ENCODE results near the gene KCNK16.

KCNK16 gene

DNA sequence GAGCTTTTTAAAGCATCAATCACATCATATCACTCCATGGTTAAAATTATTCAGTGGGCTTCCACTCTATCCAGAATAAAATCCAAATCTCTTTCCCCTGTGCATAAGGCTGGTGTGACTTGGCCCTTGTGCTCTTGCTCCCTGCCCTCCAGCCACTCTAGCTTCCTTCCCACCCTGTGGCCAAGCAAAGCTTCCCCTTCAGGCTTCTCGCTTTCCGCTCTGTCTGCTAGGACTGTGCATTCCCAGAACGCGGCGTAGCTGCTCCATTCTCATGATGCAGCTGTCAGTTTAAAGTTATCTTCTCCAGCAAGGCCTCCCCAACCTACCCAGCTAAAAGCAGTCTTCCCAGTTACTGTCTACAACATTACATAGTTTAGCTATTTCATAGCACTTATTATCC, 19.4 kb upstream of the KCNK16 start:
- DNase-seq (ENCODE audit: low read depth in 2 of 2): no peak

DNA sequence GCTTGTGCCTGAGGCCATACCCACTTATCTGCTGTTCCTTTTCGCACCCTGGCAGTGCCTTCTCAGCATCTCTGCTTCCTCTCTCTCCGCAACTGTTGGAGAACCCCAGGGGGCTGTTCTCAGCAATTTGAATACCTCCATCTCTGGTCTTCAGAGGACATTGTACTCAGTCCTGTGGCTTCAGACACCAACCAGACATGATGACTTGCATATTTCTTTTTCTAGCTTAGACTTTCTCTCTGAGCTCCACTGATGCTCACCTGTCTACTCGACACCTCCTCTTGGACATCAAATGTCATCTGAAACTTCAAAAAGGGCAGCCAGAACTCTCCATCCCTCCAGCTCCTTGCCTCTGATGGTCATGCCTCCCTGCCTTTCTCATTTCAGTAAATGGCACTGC, 18.9 kb upstream of the KCNK16 start:
- no peak for DNase-seq (ENCODE audit: low read depth in 2 of 2)

DNA sequence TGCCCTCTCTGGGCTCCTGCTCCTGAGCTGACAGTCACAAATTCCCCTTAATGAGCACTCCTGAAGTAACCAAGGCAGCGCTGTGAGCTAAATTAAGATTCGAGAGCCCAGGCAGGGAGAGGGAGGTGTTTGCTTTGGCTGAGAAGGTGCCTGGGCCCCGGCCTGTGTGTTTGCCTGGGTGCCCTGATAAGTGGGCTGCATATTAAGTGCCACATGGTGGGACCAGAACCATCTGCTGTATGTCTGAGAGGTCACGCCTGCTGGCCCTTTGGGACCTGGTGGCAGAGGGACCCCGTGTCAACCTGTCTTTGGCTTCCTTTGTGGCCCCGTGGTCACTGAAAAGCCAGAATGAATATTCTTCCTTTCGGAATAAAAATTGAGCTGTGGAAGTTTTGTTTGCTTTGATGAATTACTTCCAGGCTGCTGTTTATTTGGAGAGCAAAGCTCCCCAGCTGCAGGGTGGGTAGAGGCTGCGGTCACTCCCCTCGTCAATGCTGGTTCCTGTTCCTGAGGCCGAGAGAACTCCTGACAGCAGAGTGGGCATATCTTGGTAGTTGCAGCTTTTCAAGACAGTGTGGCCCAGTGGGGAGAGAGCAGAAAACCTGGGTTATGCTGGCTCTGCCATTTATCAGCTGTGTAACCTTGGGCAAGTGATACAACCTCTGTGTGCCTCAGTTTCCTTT, 17.5 kb upstream of the KCNK16 start:
- DNase-seq (ENCODE audit: low read depth in 2 of 2): no peak

DNA sequence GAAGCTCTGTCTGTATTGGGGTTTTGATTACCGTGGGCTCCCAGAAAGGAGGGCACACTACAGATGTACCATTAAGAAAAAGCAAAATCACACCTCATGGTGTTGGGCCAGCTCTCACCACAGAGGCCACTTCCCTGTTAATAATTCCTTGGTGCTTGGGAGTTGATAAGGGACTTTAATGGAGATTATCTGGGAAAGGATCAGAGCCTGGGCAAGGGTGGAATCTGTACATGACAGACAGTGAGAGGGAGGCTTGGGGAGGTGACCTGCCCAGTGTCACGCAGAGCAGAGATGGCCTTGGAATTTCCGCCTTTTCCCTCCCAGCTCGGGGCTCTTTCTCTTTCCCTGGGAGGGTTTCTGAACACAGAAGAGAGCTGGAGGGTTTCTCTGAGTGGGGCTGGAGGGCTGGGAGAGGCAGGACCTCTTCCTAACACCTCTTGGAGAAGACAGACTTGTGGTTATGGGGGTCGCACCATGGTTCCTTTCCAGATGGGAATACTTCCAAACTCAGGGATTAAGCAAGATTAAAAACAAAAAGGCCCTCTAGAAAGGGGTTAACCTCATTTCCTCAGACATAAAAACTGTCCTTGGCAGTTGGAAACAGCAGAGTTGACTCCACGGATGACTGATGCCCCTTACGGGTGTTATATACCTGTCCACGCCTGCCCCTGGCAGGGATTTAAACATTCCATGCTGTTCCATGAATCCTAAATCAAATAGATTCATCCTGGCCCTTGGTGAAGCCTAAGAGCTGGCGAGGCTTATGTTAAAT, 16.8 kb upstream of the KCNK16 start:
- DNase-seq (ENCODE audit: low read depth in 2 of 2): no peak

DNA sequence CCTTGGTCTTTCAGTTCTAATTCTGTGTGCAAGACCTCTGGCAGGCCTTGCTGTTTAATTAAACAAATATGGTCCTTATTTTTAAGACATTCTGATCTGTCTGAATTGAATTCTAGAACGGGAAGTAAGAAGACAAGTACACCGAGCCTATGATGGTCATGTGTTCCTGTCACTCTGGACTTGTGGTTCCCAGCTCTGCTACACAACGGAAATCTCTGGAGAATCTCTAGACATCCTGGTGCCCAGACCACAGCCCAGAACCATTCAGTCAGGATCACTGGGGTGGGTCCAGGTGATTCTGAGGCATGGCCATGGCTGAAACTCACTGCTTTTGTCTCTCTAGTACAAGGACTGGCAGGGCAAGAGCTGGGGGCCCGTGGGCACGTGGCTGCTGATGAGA, 15.9 kb upstream of the KCNK16 start:
- no peak for DNase-seq (ENCODE audit: low read depth in 2 of 2)

DNA sequence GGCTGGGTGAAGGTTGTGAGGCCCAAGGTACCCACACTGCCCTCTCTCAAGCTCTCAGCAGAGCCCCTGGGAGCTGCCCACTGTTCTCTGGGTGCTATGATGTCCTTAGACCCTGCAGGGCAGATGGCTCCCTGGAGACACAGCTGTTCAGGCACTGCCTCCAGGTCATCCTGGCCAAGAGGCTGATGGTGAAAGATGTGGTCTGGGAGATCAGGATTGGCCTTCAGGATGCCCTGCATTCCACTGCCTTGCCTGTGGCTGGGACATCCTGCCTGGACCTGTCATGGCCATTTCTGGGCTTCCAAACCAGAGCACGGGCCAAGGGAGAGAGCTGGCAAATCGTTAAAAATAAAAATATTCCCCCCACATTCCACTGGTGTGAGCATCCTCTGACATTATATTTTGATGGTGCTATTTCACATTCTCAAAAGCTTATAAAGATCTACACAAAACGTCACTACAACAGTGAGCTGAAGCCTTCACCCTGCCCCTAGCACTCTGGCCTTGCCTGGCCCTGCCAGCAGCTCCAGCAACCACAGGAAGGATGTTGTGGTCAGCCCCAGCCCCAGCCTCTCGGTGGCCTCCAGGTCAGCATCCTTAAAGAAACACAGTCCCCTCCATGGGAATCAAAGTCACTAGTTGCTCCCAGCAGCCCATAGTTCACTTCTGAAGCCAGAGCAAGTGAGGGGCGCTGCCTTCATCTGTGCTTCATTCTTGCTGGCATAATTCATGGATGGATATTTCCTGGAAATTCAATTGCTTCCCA, 13.5 kb upstream of the KCNK16 start:
- no peak for DNase-seq (ENCODE audit: low read depth in 2 of 2)

DNA sequence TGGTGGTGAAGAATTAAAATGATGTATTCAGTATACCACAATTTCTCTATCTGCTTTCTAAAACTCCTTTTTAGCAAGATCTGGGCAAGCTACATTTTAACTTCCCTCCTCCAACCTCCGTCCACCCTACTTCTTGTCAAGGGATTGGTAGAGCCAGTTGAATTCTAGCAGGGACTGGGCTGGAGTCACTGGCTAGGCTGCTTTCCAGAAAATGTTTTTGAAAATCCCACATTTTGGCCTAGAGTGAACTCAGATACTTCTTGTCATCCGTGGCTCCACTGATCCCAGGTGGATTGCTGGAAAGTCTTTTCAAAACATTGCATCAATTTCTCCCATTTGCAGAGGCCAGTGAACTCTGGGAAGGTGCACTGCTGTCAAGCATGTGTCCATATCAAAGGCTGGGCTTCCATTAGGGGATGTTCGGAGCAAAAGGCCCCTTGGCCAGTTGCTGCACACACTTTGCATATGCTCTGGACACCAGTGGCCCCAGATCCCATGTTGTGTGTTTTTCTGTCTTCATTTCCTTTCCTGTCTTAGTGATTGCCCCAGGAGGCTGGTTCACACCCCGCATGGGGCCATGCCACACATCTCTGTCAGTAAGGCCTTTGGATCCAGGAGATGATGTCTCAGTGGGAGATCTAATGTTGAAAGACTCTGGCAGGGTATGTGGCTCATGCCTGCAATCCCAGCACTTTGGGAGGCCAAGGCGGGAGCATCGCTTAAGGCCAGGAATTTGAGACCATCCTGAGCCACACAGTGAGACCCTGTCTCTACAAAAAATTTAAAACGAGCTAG, 11.3 kb upstream of the KCNK16 start:
- no peak for DNase-seq (ENCODE audit: low read depth in 2 of 2)

DNA sequence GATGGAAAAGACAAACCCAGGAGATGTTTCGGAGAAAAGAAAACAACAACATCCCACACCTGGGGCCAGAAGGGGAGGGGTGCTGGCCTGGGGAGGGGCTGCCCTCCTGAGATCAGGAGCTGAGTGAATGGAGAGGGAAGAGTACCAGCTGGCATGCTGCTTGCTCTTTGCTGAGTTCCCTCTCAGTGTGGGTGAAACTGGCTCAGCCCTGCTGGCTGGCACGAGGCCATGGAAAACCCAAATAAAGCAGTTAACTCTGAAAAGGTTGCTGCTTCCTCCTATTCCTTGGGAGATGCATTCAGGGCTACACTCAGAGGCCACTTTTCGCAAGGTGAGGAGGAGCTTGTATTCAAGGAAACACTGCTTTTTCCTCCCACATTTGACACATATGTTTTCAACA, 8.0 kb upstream of the KCNK16 start:
- no peak for DNase-seq (ENCODE audit: low read depth in 2 of 2)

DNA sequence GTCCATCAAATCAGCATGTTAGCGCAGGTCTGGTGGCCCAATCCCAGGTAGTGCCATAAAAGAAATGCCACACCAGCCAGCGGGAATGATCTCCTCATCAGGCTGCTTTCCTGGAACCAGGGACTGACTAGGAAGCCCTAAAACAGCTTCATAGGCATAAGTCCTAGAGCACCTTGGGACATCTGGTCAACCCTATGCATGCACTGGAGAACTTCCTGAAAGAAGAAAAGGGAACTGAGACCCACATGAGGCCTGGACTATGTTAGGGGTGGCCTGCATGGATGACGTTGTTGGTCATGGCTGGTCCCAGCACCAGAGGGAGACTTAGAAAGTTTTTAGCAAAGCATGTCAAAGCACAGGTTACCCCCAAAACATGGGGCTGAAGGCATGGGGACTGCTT, 7.6 kb upstream of the KCNK16 start:
- DNase-seq (ENCODE audit: low read depth in 2 of 2): no peak

DNA sequence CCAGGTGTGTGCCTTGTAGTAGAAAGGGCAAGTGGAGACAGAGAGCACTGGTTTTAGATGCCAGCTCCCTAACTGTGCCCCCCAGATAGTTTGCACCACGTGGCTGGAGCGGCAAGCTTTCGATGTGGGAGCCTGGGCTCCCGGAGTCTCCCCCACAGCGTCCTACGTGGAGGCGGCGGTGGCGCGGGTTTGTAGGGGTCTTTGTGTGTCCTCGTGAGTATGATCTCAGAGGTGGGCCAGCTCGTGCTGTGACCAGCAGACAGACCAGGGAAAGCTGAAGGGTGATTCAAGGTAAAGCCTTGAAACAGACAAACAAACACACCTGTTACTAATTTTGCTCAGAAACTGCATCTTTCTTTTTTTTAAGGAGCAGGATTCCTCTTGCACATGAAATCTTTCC, 5.6 kb upstream of the KCNK16 start:
- DNase-seq (ENCODE audit: low read depth in 2 of 2): no peak

DNA sequence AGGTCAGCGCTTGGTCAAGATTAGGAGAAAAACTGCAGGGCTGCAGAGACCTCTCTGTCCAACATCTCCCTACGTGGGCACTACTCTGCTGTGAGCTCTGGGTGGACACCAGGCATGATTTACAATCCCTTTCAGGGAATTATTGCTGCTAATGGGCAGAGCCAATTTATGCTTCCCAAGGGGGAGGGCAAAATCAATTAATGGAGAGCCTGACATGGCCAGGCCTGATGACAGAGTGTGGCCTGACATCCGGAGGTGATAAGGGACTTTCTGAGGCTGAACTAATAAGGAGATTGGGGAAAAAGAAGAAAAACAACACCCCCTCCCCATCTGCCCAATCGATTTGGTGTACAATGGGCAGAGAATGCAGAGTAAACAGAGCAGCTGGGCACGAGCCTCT, 5.0 kb upstream of the KCNK16 start:
- DNase-seq (ENCODE audit: low read depth in 2 of 2): no peak

DNA sequence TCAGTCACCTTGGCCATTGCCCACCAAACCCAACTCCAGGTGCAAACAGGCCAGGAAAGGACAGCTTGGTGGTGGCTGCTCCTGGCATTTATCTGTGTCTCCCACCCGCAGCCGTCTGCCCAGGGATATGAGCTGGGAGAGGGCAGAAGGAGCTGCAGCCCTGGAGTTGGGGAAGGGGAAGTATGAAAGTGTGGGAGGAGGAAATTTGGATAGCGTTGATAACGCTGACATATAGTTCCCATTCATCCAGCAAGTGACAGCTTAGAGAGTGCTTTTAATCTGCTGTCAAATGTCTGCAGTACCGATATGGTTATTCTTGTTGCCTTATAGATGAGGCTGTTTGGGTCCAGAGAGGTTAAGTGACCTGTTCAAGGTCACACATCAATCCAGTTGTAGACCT, 741 bp downstream of the KCNK16 start:
- DNase-seq (ENCODE audit: low read depth in 2 of 2): no peak

DNA sequence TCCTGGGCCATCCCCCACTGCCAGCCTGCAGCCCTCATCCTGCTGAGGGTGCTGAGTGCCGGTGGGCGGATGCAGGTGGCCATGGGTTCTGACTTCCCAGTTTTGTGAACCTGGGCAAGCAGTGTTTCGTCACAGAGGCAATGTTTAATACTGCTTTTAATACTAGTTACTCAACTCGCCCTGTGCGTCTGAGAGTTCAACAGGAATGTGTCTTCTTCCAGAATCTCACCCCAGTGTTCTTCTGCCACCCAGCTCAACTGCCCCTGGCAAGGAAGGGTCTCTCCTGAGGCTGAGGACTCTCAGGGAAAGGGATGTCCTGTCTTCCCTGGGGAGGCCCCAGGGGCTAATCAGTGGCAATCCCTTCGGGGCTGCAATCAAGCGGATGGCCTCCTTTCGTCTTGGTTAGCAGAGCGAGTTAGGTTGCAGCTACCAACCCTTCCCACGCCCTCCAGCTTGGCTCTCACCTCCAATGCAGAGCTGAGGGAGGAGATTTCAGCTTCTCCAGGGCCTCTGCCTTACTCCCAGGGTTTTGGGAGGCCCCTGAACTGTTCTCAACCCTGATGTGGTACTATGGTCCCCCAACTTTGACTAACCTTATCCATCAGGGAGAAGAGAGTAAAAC, 2.0 kb downstream of the KCNK16 start:
- no peak for DNase-seq (ENCODE audit: low read depth in 2 of 2)

DNA sequence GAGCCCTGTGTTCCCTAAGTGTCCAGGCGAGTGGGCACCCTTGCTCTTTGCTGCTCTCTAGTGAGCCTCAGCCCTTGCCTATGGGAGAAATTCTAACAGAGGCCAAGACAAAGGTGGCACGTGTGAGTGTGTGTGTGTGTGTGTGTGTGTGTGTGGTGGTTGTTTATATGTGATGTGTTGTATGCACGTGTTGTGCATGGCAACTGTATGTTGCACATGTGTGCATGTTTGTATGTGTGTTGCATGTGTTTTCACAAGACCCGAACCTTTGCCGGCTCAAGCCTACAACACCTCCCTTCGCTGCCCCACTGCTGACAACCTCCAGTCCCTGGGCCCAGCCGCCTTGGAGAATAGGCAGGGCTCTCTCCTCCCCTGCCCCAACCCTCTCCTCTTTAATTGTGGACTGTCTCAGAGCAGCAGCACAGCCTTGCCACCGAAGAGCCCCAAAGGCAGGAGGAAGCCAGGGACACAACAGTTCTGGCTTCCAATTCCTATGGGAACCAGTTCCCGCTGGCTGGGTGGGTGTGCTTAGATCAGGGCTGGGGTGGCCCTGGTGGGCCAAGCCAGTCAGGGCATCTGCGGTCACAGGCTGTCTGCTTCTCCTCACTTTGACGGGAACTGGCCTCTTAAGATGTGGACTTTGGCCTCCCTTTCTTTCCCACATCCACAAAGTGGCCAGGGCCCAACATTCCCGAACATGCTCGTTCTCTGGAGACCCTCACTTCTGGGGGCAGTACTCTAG, 2.7 kb downstream of the KCNK16 start:
- no peak for DNase-seq (ENCODE audit: low read depth in 2 of 2)

DNA sequence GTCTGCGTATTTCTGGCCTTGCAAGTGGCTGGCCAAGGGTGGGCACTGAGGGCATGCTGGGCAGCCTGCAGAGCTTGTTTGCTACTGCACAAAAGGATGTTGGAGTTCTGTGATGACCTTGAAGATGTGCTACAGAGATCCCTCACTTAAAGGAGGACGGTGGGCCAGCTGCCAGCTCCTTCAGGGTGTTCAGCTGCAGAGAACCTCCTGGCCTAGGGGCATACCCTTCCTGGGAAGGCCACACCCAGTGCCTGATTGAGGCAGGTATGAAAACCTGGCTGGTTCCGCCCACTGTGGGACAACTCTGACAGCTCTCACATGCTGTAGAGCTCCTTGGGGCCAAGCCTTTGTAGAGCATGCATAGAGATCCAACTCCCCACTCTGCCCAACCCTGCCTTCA, 5.2 kb downstream of the KCNK16 start:
- no peak for DNase-seq (ENCODE audit: low read depth in 2 of 2)

DNA sequence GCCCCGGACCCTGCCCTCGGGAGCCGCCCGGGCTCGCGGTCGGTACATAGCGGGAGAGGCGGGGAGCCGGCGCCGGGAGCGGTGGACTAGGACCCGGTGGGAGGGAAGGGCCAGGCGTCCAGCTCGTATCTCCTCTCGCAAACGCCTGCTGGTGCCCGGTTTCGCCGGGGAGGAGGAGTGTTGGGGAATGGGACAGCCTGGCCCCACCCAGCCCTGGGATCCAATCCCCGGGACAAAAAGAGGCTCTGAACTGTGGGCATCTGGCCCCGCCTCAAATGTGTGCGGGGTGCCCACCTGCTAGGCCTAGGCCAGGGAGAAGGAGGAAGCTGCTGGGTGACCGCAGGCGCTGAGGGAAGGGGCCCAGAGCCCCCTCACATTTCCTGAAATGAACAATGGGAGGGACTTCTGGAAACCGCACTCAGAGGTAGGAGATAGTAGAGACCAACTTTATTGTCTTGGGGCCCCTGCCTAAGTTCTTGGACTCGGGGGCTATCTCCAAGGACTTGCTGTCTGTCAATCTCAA, 8.2 kb downstream of the KCNK16 start, which contains the start of gene KCNK17:
Gene KCNK17 (minus strand): TSS at position 147 of the 523 bp plus-strand sequence. CDS start 99 bp downstream, at position 48.
- DNase-seq (ENCODE audit: low read depth in 2 of 2): no peak

DNA sequence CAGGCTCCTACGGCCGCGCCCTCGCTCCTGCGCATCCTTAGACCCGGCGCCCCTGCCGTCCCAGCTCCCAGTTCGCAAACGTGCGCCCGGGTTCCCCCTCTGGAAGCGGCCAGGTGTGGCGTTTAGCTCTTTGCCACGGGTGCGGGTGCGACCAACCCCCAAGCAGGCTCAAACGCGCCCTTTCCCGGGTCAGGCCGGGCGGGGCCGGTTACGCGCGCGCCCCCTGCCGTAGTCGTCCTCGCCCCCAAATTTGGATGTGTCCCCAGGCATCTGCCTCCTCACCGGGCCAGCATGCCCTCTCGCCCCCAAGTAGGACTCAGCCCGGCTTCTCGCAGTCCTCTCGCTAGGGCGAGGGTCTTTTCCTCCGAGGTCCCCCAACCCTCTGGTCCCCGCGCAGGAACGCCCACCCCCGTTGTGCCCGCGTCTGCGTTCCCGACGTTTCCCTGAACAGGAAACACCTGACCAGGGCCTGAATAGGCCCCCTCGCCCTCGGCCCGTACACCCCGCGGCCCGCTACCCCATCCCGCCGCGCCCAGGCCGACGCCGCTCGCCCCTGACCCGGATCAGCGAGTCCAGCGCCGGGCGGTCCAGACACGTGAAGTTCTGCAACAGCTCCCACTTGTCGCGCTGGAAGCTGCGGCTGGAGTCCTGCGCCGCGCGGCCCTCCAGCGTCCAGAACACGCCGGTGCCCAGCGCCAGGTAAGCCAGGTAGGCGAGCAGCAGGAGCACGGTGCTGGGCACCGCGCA, 8.8 kb downstream of the KCNK16 start:
- no peak for DNase-seq (ENCODE audit: low read depth in 2 of 2)

DNA sequence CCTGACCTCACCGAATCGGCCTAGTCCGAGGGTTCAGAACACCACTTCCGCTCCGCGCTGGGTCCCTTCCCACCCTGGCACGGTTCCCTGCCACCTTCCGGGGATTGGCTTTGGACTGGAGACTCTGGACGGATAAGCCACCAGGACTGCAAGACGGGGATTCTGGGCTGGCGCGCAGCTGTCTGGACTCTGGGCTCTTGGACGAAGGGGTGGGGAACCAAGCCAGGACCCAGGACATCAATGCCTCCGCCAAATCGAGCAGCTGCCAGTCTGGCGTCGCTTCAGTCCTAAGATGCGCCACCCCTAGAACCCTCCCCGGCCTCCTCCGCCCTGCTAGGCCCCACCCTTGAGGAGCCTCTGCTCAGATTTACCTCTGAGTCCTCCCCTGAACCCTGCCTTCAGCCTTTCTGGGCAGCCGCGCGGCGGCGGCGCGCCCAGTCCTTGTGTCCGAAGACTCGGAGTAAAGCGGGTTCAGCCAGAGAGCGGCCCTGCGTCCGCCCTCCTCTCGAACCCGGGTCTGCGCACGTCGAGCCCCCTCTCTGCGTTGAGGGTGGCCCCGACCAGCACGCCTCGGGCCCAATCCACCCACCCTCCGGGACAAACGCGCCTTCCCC, 9.5 kb downstream of the KCNK16 start:
- no peak for DNase-seq (ENCODE audit: low read depth in 2 of 2)

DNA sequence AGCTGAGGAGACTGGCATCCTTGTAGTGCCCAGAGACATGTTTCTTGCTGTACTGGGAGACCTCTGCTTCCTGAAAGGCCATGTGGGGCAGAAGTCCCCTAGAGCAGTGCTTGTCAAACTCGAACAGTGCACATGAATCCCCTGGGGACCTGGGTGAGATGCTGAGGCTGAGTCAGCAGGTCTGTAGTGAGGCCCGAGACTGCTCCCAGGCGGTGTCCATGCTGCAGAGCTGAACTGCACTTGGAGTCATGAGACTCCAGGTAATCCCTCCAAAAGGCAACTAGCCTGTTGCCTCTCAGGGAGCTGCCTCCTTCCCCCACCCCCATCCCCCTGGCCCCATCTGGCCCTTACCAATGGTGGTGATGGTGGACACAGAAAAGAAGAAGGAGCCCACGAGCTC, 12.0 kb downstream of the KCNK16 start:
- no peak for DNase-seq (ENCODE audit: low read depth in 2 of 2)
